Measurements from ENCODE around the gene CDK6. TPM values are rescaled to one million over a fixed set of nuclear protein-coding genes. Genes with fewer than 3 reads are reported as not detected.
"Not testable (repeated sequence)": the region's sequence is repeated elsewhere in the genome, so short reads cannot be mapped to it uniquely, and the experiment has no call there.

CDK6 gene
- total and polyA plus RNA-seq, 9 of the 15 experiments (the other 6 are each of a cell fraction or from before 2014, with no cell fraction given): 7.6 to 109 (median 44.4) TPM

DNA sequence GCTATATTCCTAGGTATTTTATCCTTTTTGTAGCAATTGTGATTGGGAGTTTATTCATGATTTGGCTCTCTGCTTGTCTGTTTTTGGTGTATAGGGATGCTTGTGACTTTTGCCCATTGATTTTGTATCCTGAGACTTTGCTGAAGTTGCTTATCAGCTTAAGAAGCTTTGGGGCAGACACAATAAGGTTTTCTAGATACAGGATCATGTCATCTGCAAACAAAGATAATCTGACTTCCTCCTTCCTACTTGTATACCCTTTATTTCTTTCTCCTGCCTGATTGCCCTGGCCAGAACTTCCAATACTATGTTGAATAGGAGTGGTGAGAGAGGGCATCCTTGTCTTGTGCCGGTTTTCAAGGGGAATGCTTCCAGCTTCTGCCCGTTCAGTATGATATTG lies 49.7 kb upstream of the CDK6 start (continued):
- TF ChIP-seq ZMIZ1 (IDR thresholded peaks at IDR 0.05; ENCODE audit: low read depth in 2 of 2, low read length in 2 of 2): 0 out of 4 replicates have a peak, but pooled peaks of 1 of the 2 experiments have one; percentile 55
- TF ChIP-seq JUND (IDR thresholded peaks at IDR 0.05; ENCODE audit: borderline replicate concordance, low read depth, low read length): peak; percentile 16; the same call in 1 of the 2 replicates
- not testable (repeated sequence) for TF ChIP-seq JUND (tag; IDR thresholded peaks at IDR 0.05; ENCODE audit: borderline replicate concordance, low read depth, low read length); FOXM1 (CRISPR knock-in tag; IDR thresholded peaks at IDR 0.05; ENCODE audit: low read depth); TOE1 (CRISPR knock-in tag; IDR thresholded peaks at IDR 0.05; ENCODE audit: borderline replicate concordance, low read depth)
- TF ChIP-seq FOXM1 (IDR thresholded peaks at IDR 0.05; ENCODE audit: low read depth): peak; percentile 95
- TF ChIP-seq HEY1 (CRISPR knock-in tag; IDR thresholded peaks at IDR 0.05; ENCODE audit: borderline replicate concordance): 0 out of 2 replicates have a peak, but pooled peaks have one; percentile 66
- TF ChIP-seq, protein P1, sequence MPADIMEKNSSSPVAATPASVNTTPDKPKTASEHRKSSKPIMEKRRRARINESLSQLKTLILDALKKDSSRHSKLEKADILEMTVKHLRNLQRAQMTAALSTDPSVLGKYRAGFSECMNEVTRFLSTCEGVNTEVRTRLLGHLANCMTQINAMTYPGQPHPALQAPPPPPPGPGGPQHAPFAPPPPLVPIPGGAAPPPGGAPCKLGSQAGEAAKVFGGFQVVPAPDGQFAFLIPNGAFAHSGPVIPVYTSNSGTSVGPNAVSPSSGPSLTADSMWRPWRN (IDR thresholded peaks at IDR 0.05; ENCODE audit: low read depth): peak; percentile 76; the same call in 1 of the 2 replicates
- peak; percentile 95 for TF ChIP-seq TCF3 (CRISPR knock-in tag; IDR thresholded peaks at IDR 0.05)
- TF ChIP-seq VEZF1 (CRISPR knock-in tag; IDR thresholded peaks at IDR 0.05): peak; percentile 34; the same call in 1 of the 2 replicates
- TF ChIP-seq CBFA2T2 (conservative IDR thresholded peaks at IDR 0.05): peak; percentile 95
- TF ChIP-seq TOE1 (IDR thresholded peaks at IDR 0.05; ENCODE audit: borderline replicate concordance): peak; percentile 34; the same call in 1 of the 2 replicates
- TF ChIP-seq GABPB2 (CRISPR knock-in tag; conservative IDR thresholded peaks at IDR 0.05): 0 out of 2 replicates have a peak, but pooled peaks have one; percentile 30
- TF ChIP-seq NCOA4 (IDR thresholded peaks at IDR 0.05; ENCODE audit: partially characterized antibody): peak; percentile 38

Data from K562 (cell line).